Measurements from ENCODE around the gene ZNF835. TPM values are rescaled to one million over a fixed set of nuclear protein-coding genes. Genes with fewer than 3 reads are reported as not detected.
A peak's percentile ranks its signal among the peaks of the same experiment; 100 is the strongest.

ZNF835 gene
- total and polyA plus RNA-seq, 10 of the 15 experiments (the other 5 are each of a cell fraction or from before 2014, with no cell fraction given) = not detected

- Histone ChIP-seq H3K79me2 (ENCODE audit: control insufficient read depth, insufficient read depth, low read length) (no peaks in the 10 kb centered on the region), H3K4me3 (no peak overlapping the region), H3K9ac (ENCODE audit: control insufficient read depth, insufficient read depth, low read length) (no peak overlapping the region), H3K9me3 (replicated peaks; ENCODE audit: control insufficient read depth, insufficient read depth, low read length) (no peaks in the 10 kb centered on the region), H3K27ac (ENCODE audit: control insufficient read depth, insufficient read depth) (no peak overlapping the region), H4K20me1 (ENCODE audit: control insufficient read depth, insufficient read depth) (no peaks in the 10 kb centered on the region), H3K4me1 (ENCODE audit: control insufficient read depth, insufficient read depth, low read length) (no peaks in the 10 kb centered on the region), H3K36me3 (ENCODE audit: control insufficient read depth in 2 of 2, insufficient read depth in 2 of 2, low read length in 1 of 2) (no peaks in the 10 kb centered on the region), H3K27me3 (replicated peaks in 1 of 2; ENCODE audit: control insufficient read depth in 2 of 2, insufficient read depth in 2 of 2, low read length in 1 of 2) (no peaks in the 10 kb centered on the region), H2AFZ (ENCODE audit: control insufficient read depth, low read depth, low read length) (no peak overlapping the region), H3K4me2 (ENCODE audit: control insufficient read depth, insufficient read depth) (no peak overlapping the region)
- SMC1A ChIA-PET (ENCODE audit: uncharacterized antibody, unreplicated experiment) = no interaction called here
- no peak for TF ChIP-seq TAF1 (IDR thresholded peaks at IDR 0.05; ENCODE audit: borderline replicate concordance, low read depth, low read length)
- TF ChIP-seq, protein P1, sequence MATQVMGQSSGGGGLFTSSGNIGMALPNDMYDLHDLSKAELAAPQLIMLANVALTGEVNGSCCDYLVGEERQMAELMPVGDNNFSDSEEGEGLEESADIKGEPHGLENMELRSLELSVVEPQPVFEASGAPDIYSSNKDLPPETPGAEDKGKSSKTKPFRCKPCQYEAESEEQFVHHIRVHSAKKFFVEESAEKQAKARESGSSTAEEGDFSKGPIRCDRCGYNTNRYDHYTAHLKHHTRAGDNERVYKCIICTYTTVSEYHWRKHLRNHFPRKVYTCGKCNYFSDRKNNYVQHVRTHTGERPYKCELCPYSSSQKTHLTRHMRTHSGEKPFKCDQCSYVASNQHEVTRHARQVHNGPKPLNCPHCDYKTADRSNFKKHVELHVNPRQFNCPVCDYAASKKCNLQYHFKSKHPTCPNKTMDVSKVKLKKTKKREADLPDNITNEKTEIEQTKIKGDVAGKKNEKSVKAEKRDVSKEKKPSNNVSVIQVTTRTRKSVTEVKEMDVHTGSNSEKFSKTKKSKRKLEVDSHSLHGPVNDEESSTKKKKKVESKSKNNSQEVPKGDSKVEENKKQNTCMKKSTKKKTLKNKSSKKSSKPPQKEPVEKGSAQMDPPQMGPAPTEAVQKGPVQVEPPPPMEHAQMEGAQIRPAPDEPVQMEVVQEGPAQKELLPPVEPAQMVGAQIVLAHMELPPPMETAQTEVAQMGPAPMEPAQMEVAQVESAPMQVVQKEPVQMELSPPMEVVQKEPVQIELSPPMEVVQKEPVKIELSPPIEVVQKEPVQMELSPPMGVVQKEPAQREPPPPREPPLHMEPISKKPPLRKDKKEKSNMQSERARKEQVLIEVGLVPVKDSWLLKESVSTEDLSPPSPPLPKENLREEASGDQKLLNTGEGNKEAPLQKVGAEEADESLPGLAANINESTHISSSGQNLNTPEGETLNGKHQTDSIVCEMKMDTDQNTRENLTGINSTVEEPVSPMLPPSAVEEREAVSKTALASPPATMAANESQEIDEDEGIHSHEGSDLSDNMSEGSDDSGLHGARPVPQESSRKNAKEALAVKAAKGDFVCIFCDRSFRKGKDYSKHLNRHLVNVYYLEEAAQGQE (IDR thresholded peaks at IDR 0.05; ENCODE audit: low read depth, low read length) = peak; percentile 69; the same call in 1 of the 2 replicates
- intact Hi-C loops (cut with micrococcal nuclease; ENCODE audit: unreplicated experiment) (no loop called here), in situ Hi-C loops (cut with MboI) (no loop called here)
- no peak for FAIRE-seq
- no TSS peak for BruUV-seq (replicated peaks)
- CTCF ChIA-PET = no interaction called here
- RAD21 ChIA-PET (ENCODE audit: unreplicated experiment) = no interaction called here
- POLR2A ChIA-PET = no interaction called here
- no peak for ATAC-seq
- WGBS (ENCODE audit: insufficient coverage, insufficient replicate concordance, low lambda C conversion rate, missing lambda C conversion rate) = 5% methylated on average over 1 of the region's 1 CpG
- no peak for DNase-seq (ENCODE audit: low read depth, low spot score)
Measured at GRCh38 chr19:56705939-56706338, 34.4 kb upstream of the ZNF835 start.

DNA sequence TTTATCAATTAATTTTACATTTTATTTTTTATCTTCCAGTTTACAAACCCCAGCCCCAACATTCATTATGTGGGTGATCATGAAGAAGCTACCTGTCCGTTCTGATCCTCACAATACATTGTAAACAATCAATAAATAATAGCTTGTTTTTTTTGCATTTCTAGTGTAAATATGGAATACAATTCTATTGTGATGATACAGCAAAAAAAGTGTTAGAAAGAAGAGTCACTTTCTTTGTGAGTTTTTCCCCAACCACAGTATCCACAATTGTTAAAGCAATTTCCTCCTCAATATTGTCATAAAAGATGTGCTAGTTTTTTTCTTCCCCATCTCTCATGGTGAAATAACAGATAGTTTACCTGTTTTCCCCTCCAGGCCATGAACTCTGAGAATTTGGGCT, 30.3 kb upstream of the ZNF835 start:
- BruUV-seq (replicated peaks) = no TSS peak
- 0% methylated on average over 1 of the region's 1 CpG for WGBS (ENCODE audit: insufficient coverage, insufficient replicate concordance, low lambda C conversion rate, missing lambda C conversion rate)
- in situ Hi-C loops (cut with MboI) = no loop called here

More for the DNA sequence above, 30.3 kb upstream of the ZNF835 start:
- no peak for ATAC-seq
- no peak for FAIRE-seq
- H4K20me1 ChIP-seq (ENCODE audit: control insufficient read depth, insufficient read depth) = no peaks in the 10 kb centered on the region
- H3K27me3 ChIP-seq (replicated peaks in 1 of 2; ENCODE audit: control insufficient read depth in 2 of 2, insufficient read depth in 2 of 2, low read length in 1 of 2) = no peaks in the 10 kb centered on the region
- no peaks in the 10 kb centered on the region for H3K79me2 ChIP-seq (ENCODE audit: control insufficient read depth, insufficient read depth, low read length)
- H3K4me3 ChIP-seq = no peak overlapping the region
- no peaks in the 10 kb centered on the region for H3K4me1 ChIP-seq (ENCODE audit: control insufficient read depth, insufficient read depth, low read length)
- H2AFZ ChIP-seq (ENCODE audit: control insufficient read depth, low read depth, low read length) = no peak overlapping the region
- H3K27ac ChIP-seq (ENCODE audit: control insufficient read depth, insufficient read depth) = no peak overlapping the region
- intact Hi-C loops (cut with micrococcal nuclease; ENCODE audit: unreplicated experiment) = no loop called here
- POLR2A ChIA-PET = no interaction called here
- SMC1A ChIA-PET (ENCODE audit: uncharacterized antibody, unreplicated experiment) = no interaction called here
- TF ChIP-seq LARP7 (IDR thresholded peaks at IDR 0.05) (no peak), NFYB (IDR thresholded peaks at IDR 0.05; ENCODE audit: insufficient read depth, low read depth, low read length) (no peak), CHD1 (IDR thresholded peaks at IDR 0.05; ENCODE audit: low read depth, low read length) (no peak)
- no peak overlapping the region for H3K9ac ChIP-seq (ENCODE audit: control insufficient read depth, insufficient read depth, low read length)
- no peaks in the 10 kb centered on the region for H3K36me3 ChIP-seq (ENCODE audit: control insufficient read depth in 2 of 2, insufficient read depth in 2 of 2, low read length in 1 of 2)
- no peaks in the 10 kb centered on the region for H3K9me3 ChIP-seq (replicated peaks; ENCODE audit: control insufficient read depth, insufficient read depth, low read length)
- DNase-seq (ENCODE audit: low read depth, low spot score) = no peak
- RAD21 ChIA-PET (ENCODE audit: unreplicated experiment) = no interaction called here
- CTCF ChIA-PET = no interaction called here
- H3K4me2 ChIP-seq (ENCODE audit: control insufficient read depth, insufficient read depth) = no peak overlapping the region

Data from GM12878 (cell line).